SU-DHL-6 (cell line): ENCODE results near the gene CCL1.
"Not testable (repeated sequence)": the region's sequence is repeated elsewhere in the genome, so short reads cannot be mapped to it uniquely, and the experiment has no call there.

Experiments used
- H2AFZ ChIP-seq: fragments of 200-600 bp; sonication (generic); 2 replicates; pipeline ENCODE4 v1.6.1; 2014; ENCODE audit warnings: low read depth, mild to moderate bottlenecking, moderate library complexity, mixed read lengths, antibody characterized with exemption, low read length; ENCODE audit not compliant: severe bottlenecking
- H3F3A ChIP-seq: fragments of 200-600 bp; shearing (Covaris generic); 2 replicates; pipeline ENCODE4 v1.6.0; 2016; ENCODE audit warnings: antibody characterized with exemption, mild to moderate bottlenecking; ENCODE audit not compliant: insufficient read depth
- H3K27ac ChIP-seq: fragments of 200-600 bp; sonication (generic); 2 replicates; pipeline ENCODE4 v1.5.1; 2016; ENCODE audit warnings: low read depth, mild to moderate bottlenecking, low read length, moderate library complexity, mixed read lengths
- H3K27me3 ChIP-seq: fragments of 200-600 bp; sonication (generic), shearing (Covaris generic); 2 replicates; pipeline ENCODE4 v1.6.0; 2014; ENCODE audit warnings: mild to moderate bottlenecking, low read length
- H3K36me3 ChIP-seq: fragments of 200-600 bp; sonication (generic); 2 replicates; pipeline ENCODE4 v1.6.1; 2014; ENCODE audit warnings: mild to moderate bottlenecking, low read length, mixed read lengths
- H3K4me2 ChIP-seq: fragments of 300-600, 200-600 bp; shearing (Covaris generic), sonication (generic); 2 replicates; pipeline ENCODE4 v1.6.0; 2014; ENCODE audit warnings: low read length, low read depth, mild to moderate bottlenecking; ENCODE audit not compliant: poor library complexity, severe bottlenecking
- H3K4me3 ChIP-seq: fragments of 200-600 bp; sonication (generic); 2 replicates; pipeline ENCODE4 v1.5.1; 2014; ENCODE audit warnings: antibody characterized with exemption, low read length, mild to moderate bottlenecking, mixed read lengths; ENCODE audit not compliant: insufficient read depth, poor library complexity, severe bottlenecking
- H3K79me2 ChIP-seq: fragments of 200-600 bp; sonication (generic); 2 replicates; pipeline ENCODE4 v1.6.1; 2014; ENCODE audit warnings: mild to moderate bottlenecking, low read length, moderate library complexity; ENCODE audit not compliant: insufficient read depth
- H3K9ac ChIP-seq: fragments of 200-600 bp; sonication (generic); 2 replicates; pipeline ENCODE4 v1.7.0; 2014; ENCODE audit warnings: mild to moderate bottlenecking, low read length
- H3K9me2 ChIP-seq: fragments of 200-600 bp; sonication (generic); replicated peaks from 2 replicates; pipeline ENCODE4 v1.6.1; 2014; ENCODE audit warnings: low read length; ENCODE audit not compliant: insufficient read depth
- H3K9me3 ChIP-seq: fragments of 200-600 bp; sonication (generic); 2 replicates; pipeline ENCODE4 v1.6.1; 2014; ENCODE audit warnings: low read length, mixed read lengths; ENCODE audit not compliant: insufficient read depth
- H4K20me1 ChIP-seq: fragments of 200-600 bp; sonication (generic); 2 replicates; pipeline ENCODE4 v1.6.1; 2014; ENCODE audit warnings: low read depth, mild to moderate bottlenecking, antibody characterized with exemption, low read length, moderate library complexity, mixed read lengths
- EZH2phosphoT487 ChIP-seq: fragments of 200-600 bp; sonication (generic), shearing (Covaris generic); conservative IDR thresholded peaks from 2 replicates; pipeline ENCODE4 v1.6.1; 2018; ENCODE audit warnings: mild to moderate bottlenecking, antibody characterized with exemption, low read length, moderate library complexity, mixed read lengths
- TF ChIP-seq, protein P1 (sequence below): fragments of 200-600 bp; sonication (generic); IDR thresholded peaks from one replicate; pipeline ENCODE4 v1.5.1; 2017; ENCODE audit warnings: antibody characterized with exemption, mild to moderate bottlenecking, low read length, moderate library complexity; ENCODE audit not compliant: insufficient read depth, poor library complexity, severe bottlenecking

Gene CCL1

DNA sequence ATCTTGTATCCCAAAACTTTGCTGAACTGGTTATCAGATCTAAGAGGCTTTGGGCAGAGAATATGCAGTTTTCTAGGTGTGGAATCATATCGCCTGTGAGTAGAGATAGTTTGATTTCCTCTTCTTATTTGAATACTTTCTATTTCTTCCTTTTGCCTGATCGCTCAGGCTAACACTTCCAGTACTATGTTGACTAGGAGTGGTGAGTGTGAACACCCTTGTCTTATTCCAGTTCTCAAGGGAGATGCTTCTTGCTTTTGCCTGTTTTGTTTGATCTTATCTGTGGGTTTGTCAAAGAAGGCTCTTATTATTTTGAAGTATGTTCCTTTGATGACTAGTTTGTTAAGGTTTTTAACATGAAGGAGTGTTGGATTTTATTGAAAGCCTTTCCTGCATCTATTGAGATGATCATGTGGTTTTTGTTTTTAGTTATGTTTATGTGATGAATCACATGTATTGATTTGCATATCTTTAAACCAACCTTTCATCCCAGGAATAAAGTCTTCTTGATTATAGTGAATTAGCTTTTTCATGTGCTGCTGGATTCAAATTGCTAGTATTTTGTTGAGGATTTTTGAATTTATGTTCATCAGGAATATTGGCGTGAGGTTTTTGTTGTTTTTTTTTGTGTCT lies 23.8 kb downstream of the CCL1 start:
- Histone ChIP-seq H3K9me2 (no peaks in the 10 kb centered on the region), H3K36me3 (no peaks in the 10 kb centered on the region), H3K9me3 (no peaks in the 10 kb centered on the region), H3K4me3 (no peak overlapping the region), H2AFZ (no peak overlapping the region), H3K27me3 (no peaks in the 10 kb centered on the region), H4K20me1 (no peaks in the 10 kb centered on the region), H3K9ac (no peak overlapping the region), H3F3A (no peaks in the 10 kb centered on the region), H3K4me2 (no peak overlapping the region), H3K79me2 (no peaks in the 10 kb centered on the region), H3K27ac (no peak overlapping the region)
- TF ChIP-seq, protein P1, sequence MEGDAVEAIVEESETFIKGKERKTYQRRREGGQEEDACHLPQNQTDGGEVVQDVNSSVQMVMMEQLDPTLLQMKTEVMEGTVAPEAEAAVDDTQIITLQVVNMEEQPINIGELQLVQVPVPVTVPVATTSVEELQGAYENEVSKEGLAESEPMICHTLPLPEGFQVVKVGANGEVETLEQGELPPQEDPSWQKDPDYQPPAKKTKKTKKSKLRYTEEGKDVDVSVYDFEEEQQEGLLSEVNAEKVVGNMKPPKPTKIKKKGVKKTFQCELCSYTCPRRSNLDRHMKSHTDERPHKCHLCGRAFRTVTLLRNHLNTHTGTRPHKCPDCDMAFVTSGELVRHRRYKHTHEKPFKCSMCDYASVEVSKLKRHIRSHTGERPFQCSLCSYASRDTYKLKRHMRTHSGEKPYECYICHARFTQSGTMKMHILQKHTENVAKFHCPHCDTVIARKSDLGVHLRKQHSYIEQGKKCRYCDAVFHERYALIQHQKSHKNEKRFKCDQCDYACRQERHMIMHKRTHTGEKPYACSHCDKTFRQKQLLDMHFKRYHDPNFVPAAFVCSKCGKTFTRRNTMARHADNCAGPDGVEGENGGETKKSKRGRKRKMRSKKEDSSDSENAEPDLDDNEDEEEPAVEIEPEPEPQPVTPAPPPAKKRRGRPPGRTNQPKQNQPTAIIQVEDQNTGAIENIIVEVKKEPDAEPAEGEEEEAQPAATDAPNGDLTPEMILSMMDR, result no peak
- TF ChIP-seq EZH2phosphoT487, result no peak

DNA sequence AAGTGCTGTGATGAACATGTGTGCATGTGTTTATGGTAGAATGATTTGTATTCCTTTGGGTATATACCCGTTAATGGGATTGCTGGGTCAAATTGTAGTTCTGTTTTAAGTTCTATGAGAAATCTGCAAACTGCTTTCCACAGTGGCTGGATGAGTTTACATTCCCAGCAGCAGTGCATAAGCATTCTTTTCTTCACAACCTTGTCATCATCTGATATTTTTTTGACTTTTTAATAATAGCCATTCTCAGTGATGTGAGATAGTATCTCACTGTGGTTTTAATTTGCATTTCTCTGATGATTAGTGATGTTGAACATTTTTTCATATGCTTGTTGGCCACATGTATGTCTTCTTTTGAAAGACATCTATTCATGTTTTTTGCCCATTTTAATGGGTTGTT lies 25.3 kb downstream of the CCL1 start:
- Histone ChIP-seq H3K9me3 (no peaks in the 10 kb centered on the region), H3K9me2 (no peaks in the 10 kb centered on the region), H3K27me3 (no peaks in the 10 kb centered on the region), H3F3A (no peaks in the 10 kb centered on the region), H4K20me1 (no peaks in the 10 kb centered on the region), H3K9ac (no peak overlapping the region), H3K27ac (no peak overlapping the region), H3K4me2 (no peak overlapping the region), H3K4me3 (no peak overlapping the region), H3K79me2 (no peaks in the 10 kb centered on the region), H2AFZ (no peak overlapping the region), H3K36me3 (no peaks in the 10 kb centered on the region)
- no peak for TF ChIP-seq EZH2phosphoT487
- TF ChIP-seq, protein P1, result no peak

DNA sequence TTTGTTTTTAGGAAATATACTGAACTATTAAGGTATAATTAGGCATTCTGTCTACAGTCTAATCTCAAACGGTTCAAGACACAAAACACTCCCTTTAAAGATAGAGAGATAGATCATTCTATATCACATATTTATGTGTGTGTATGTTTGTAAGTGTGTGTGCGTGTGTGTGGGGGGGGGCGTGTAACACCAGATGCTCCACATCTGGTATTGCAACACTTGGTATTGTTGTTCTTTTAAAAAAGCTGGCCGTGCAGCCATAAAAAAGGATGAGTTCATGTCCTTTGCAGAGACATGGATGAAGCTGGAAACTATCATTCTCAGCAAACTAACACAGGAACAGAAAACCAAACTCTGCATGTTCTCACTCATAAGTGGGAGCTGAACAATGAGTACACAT lies 35.5 kb downstream of the CCL1 start:
- not testable (repeated sequence) for H3K36me3 ChIP-seq, H2AFZ ChIP-seq, H3K79me2 ChIP-seq, H3K27me3 ChIP-seq, H3F3A ChIP-seq, H4K20me1 ChIP-seq, H3K4me3 ChIP-seq, H3K27ac ChIP-seq, H3K9ac ChIP-seq, H3K9me3 ChIP-seq, H3K4me2 ChIP-seq, H3K9me2 ChIP-seq

DNA sequence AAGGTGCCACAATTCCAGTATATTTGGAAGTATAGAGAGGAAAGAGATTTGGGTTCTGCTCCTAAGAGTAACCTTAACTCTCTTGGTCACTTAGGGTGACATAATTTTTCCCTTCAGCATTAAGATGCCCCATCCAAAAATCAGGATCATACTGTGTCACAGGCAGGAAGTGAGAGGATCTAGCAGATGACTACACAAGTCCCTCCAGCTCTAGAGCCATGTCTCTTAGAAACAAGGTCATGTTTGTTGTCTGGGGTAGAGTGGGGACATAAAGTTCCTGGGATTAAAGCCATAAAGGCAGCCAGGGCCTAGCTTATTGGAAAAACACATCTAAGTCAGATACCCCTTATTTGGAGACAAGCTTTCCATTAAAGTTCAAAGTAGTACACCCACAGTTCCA lies 41.1 kb downstream of the CCL1 start:
- no peaks in the 10 kb centered on the region for H3K9me2 ChIP-seq
- no peaks in the 10 kb centered on the region for H3F3A ChIP-seq
- no peaks in the 10 kb centered on the region for H3K27me3 ChIP-seq
- no peaks in the 10 kb centered on the region for H3K79me2 ChIP-seq
- no peak overlapping the region for H2AFZ ChIP-seq
- no peaks in the 10 kb centered on the region for H3K9me3 ChIP-seq
- no peaks in the 10 kb centered on the region for H4K20me1 ChIP-seq
- H3K27ac ChIP-seq, result no peak overlapping the region
- H3K36me3 ChIP-seq, result no peaks in the 10 kb centered on the region
- H3K4me2 ChIP-seq, result no peak overlapping the region
- TF ChIP-seq, protein P1, result no peak
- no peak for TF ChIP-seq EZH2phosphoT487
- H3K9ac ChIP-seq, result no peak overlapping the region
- H3K4me3 ChIP-seq, result no peak overlapping the region
